HEK293T (cell line): ENCODE results near the gene EGLN2.

Experiments
- ARNT ChIP-seq: fragments of 450-650 bp; IDR thresholded peaks from 2 replicates; pipeline ENCODE4 v1.6.1; 2017; ENCODE audit warnings: mild to moderate bottlenecking
- HDGF ChIP-seq: fragments of 450-650 bp; IDR thresholded peaks from 2 replicates; pipeline ENCODE4 v1.6.1; 2017; ENCODE audit warnings: antibody characterized with exemption, borderline replicate concordance
- SP1 ChIP-seq: fragments of 450-650 bp; IDR thresholded peaks from 2 replicates; pipeline ENCODE4 v1.6.1; 2017
- SUZ12 ChIP-seq: fragments of 450-650 bp; IDR thresholded peaks from 2 replicates; pipeline ENCODE4 v1.6.1; 2016; ENCODE audit warnings: mild to moderate bottlenecking
- TARDBP ChIP-seq: fragments of 450-650 bp; IDR thresholded peaks from 2 replicates; pipeline ENCODE4 v1.6.1; 2016

DNA sequence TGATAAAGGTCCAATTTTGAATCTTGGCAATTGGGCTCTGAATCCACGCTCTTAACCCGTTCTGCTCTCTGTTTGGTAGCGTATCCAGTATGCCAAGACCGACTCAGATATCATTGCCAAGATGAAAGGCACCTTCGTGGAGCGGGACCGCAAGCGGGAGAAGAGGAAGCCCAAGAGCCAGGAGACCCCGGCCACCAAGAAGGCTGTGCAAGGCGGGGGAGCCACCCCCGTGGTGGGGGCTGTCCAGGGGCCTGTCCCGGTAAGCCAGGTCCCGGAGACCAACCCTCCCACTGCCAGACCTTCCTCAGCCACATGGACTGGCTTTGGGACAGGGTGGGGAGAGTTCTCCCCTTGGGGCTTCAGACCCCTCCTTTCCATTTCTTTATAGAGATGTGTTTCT is 39.6 kb upstream of the EGLN2 start:
- no peak for TF ChIP-seq HDGF
- TF ChIP-seq TARDBP: no peak
- no peak for TF ChIP-seq ARNT
- no peak for TF ChIP-seq SUZ12
- TF ChIP-seq SP1: no peak
